HG03175 (cell line): Measurements from ENCODE around the gene LRRK1.

Experiments used
- ATAC-seq: cut with Tn5 transposase; IDR thresholded peaks from one replicate; pipeline ENCODE4 v1.9.1; 2021; ENCODE audit warnings: mild to moderate bottlenecking, moderate library complexity; ENCODE audit not compliant: unreplicated experiment

Gene LRRK1

DNA sequence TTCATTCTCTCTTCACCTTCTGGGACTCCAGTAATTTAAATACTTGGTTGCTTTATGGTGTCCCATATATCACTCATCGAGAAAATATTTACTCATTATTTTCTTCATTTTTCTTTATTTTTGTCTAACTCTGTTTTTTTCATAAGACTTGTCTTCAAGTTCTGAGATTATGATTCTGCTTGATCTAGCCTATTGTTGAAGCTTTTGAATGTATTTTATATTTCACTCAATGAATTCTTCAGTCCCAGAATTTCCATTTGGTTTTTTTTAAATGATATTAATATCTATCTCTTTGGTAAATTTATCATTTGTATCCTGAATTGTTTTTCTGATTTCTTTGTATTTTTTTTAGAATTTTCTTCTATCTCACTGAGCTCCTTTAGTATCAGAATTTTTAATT is 117.0 kb downstream of the LRRK1 start:
- no peak for ATAC-seq

DNA sequence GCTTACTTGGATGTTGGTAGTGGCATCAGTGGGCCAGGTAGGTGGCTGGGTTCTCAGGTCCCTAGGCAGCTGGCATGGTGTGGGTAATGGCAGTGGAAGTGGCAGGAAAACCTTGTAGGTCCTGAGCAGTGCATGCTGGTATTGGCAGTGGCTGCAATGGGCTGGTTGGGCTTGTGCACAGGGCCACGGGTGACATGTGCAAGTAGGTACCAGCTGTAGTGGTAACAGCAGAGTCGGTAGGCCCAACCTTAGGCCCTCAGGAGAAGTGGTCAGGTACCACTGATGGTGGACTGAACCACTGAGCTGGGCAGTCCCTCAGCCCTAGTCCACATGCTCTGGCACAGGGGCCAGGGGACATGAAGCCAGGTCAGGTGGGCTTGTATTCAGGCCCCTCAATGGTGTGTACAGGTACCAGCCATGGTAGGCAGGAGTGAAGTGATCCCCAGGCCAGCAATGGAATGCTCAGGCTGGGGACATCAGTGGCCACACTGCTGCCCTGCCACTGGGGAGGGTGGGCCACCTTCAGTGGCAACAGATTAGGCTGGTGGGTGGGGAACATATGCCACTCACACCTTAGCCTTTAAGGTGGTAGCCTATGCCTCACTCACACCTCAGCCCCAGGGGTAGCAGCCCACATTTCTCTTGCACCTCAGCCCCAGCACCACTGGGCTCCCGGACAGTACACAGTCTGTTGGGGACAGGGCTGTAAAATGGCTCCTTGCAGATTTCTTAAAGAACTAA is 118.1 kb downstream of the LRRK1 start:
- no peak for ATAC-seq

DNA sequence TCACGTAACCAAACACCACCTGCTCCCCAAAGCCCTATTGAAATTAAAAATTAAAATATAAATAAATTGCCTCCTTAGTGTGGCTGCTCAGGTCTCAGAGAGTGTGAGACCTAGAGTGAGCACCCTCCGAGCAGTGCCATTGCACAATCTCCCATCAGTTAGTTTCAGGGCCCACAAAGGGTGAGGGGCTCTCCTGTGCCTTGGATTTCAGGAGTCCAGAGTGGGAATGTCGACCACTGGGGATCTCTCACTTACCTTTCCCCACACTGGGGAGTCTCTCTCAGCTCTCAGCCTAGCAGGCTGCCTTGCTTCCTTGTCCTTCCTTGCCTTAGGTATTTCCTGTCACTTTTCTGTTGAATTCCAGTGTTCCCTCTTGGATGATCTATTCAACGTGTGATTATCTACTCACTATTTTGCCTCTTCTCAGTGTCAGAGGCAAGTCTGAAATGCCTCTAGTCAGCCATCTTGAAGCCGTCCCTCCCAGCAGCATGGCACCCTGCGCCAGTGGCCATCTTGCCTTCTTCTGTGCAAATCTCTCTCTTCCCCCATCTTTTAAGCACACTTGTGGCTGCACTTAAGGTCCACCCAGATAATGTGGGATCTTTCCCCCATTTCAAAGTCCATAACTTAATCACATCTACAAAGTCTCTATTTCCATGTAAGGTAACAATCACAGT is 119.3 kb downstream of the LRRK1 start:
- no peak for ATAC-seq

DNA sequence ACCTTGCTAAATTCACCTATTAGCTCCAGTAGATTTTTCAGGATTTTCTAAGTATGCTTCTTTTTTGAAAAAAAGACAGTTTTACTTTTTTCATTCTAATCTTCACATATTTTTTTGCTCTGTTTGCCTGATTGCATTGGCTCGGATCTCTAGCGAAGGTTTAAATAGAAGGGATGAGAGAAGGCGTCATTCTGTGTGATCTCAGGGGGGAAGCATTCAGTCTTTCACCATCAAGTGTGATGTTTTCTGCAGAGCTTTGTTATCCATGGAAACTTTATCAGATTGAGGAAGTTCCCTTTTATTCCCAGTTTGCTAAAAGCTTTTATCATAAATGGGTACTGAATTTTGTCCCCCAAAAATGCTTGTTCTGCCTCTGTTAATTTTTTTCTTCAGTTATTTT is 120.3 kb downstream of the LRRK1 start:
- no peak for ATAC-seq

DNA sequence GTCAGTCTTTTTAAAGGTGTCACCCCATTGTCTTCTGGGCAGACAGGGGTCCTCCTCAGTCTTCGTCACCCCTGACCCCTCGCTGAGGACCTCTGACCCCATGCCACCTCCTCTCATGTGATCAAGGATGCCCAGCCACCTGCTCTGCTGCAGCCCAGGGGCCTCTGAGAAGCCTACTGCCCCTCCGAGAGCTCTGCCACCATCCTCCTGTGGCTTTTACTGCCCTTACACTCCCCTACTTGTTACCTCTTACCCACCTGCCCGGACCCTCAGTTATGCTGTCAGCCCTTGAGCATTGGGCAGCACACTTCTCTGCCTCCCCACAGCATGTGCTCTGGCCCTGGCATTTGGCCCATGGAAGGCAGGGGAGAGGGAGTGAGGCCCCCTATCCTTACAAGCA is 123.2 kb downstream of the LRRK1 start:
- no peak for ATAC-seq

DNA sequence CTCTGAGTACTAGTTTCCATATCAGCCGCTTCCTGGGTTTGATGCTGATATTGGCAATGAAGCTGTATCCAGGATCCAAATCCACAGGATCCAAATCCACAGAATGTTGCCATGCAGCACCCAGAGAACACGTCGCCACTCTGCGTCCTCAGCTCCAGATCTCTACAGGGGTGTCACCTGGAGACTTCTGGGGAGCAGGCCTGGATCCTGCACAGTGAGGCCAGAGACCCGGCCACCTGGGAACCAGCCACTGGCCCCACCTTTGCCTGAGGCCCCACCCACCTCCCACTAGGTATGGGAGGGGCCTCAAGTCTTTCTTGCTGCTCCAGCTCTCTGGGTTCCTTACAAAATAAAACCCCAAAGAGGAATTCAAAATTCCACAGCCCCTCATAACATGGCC is 123.9 kb downstream of the LRRK1 start:
- ATAC-seq, result no peak

DNA sequence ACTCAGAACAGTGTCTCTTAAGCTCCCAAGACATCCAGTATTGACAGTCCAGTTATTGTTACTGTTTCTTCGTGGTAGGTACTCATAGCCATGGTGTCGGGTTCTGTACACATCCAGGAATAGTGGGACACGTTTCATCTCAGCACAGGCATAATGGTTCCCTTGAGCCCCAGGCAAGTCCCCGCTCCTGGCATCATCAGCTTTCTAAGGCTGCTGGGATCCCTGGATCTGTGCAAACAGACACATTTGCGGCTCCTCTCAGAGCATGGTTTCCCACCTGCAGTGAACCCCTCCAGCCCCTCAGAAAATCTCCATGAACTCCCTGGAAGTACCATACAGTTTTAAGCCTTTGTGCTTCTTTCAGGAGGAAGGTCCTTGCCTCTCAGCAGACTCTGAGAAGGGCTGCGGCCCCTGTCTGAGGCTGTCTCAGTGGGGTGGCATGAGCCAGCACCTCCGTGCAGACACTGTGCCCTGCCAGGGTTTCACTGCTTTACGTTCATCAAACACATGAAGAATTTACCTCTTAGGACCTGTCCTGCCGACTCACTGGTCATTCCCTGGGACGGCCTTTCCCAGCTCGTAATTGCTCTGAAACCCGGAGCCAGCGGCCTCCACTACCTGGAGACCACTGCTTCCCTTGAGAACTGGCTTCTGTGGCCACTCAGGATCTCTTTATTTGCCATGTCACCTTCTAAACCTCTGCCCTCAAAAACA is 124.9 kb downstream of the LRRK1 start:
- ATAC-seq, result no peak

DNA sequence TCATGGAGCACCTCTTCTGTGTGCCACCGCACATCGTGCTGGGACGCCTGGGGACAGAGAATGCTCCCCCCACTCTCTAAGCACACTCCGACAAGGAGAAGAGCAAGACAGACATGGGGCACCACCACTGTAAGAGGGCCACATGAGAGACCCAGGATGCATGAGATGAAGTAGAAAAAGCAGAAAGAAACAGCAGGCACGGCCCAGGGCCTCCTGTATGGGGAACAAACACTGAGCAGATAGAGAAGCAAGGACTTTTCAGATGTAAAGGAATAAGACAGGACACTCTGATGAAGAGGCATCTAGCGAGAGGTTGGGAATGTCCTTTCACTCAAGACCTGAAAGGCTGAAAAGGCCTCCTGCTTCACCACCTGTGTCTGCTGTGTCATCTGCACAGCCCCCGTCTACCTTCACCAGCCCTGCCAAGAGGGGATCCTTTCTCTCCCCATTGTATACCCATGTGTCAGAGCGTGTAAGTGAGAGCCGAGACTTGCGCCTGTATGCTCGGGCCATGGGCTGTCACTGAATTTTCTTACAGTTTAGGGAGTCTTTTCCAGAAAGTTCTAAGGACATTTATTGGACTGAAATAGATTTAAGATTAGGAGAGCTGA is 125.6 kb downstream of the LRRK1 start:
- ATAC-seq, result no peak

DNA sequence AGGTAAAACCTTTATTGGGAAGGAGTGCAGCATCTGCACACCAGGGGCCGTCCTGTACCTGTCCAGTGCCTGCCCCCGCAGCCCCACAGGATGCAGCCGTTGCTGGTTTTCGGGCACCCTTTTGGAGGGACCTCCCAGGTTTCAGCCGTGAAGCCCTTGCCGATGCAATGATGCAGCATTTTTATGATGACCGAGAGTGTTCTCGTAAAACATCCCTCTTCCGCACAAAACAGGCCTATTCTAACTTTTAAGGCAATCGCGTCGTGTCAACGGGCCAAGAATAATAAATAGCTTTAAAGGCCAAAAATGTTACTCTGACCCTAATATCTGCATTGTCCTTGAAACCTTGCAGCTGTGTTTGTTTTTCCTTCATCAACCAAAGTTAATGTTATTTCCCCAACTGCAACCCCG is 126.1 kb downstream of the LRRK1 start:
- no peak for ATAC-seq

DNA sequence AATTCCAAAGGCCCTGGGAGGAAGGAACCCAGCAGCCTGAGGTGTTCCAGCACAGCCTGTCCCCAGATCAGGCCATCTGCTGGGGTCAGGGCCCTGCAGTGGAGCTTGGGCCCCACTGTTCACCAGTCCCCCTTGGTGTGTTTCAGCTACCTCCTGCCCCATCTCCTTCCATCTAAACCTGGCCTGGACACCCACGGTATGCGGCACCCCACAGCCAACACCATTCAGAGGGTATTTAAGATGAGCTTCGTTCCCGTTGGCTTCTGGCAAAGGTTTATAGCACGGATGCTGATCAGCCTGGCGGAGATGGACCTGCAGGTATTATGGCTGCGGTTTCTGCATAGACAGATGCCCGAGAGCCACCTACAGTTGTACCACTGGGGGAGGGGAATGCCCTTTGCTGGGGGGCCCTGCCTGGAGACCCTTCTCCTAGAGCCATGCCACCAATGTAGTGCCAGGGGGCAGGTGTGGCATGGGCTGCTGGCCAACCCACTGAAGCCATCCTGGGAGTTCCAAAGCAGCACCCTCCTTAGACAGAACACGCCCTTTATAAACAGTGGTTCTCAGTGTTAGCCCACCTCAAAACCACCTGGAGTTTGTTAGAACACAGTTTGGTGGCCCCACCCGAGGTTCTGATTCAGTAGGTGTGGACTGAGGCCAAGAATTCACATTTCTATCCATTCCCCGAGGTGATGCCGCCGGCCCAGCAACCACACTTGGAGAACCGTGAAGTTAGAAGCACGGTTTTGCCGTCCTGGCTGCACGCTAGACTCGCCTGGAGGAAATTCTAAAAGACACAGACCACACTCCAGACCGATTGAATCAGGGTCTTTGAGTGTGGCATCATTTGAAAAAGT is 126.9 kb downstream of the LRRK1 start:
- no peak for ATAC-seq

DNA sequence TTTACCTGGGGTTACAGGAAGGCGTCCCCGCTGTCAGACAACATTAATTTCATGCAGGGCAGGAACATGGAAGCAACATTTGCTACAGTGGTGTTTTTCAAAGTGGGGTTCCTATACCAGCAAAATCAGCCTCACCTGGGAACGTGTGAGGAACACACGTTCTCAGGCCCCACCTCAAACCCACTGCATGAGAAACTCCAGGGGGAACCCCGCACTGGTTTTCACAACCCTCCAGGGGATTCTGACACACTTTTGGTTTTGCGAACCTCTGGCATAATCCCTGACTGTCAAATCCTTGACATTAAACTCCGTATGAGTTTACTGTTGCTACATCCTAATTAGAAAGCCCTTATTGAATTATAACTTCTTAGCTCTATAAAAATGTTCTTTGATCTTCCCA is 127.7 kb downstream of the LRRK1 start:
- no peak for ATAC-seq

DNA sequence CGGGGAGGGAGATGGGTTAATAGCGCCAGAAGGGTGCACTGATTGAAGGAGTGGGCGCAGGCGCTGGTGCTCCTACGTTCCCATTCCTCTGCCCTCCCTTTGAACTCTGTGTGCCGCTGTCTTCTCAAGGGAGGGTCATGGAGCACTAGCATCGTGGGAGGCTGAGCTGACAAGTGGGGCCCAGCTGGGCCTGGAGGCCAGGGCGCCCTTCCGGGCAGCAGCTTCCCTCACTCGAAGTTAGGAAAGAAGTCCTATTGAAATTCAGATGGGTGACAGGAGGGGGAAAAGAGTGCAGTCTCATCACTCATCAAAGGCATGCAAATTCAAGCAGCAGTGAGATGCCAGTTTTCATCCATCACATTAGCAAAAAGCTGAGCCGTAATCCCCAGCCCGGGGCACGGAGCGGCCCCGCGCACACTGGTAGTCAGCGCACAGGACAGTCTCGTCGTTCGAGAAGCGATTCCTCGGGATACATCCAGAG is 128.2 kb downstream of the LRRK1 start:
- ATAC-seq, result no peak

DNA sequence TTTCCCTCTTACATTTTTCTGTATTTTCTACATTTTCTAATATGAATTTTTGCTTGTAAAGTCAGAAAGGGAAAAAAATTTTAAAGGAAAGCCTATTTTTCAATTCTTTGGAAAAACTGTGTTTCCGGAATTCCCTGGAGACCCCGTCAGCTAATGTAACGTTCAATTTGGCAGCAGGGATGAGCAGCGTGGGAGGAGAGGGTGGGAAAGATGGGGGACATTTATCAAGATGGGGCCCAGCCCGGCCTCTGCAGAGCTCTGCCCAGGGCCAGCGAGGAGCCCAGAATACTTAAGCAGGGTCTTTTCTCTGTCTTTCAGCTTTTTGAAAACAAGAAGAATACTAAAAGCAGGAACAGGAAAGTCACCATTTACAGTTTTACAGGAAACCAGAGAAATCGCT is 129.0 kb downstream of the LRRK1 start:
- no peak for ATAC-seq

DNA sequence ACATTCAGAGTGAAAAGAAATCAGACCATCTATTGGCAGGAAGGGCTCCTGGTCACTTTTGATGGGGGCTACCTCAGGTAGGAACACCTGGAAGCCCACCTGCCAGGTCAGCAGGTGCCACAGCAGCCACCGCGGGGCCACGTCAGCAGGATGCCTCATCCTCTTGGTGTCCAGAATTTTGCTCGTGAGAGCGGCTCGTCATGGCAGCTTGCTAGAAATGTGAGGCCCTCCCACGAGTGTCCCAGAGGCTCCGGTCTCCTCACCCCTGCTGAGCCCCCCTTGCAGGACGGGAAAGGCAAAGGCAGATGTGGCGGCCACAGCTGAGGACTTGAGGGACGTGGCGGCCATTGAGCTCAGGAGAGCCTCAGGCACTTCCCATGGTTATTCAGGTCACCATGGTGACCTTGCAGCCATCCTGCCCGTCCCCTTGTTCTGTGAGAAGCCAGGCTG is 129.4 kb downstream of the LRRK1 start:
- ATAC-seq, result no peak

DNA sequence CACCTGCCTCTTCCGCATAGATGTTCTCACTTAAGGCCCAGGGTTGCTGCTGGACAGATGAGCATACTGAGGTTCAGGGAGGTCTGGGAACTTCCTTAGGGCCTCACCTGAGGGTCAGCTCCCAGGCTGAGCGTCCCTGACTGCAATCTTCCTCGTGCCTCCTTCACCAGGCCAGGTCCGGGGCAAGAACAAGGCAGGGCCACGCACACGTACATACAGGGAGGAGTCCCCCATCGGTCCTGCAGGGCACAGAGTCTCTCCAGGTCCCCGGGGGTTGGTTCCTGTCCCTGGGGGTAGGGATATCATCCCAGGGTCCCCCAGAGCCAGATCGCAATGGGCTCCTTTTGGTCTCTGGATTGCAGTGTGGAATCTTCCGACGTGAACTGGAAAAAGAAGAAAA is 130.1 kb downstream of the LRRK1 start:
- no peak for ATAC-seq

DNA sequence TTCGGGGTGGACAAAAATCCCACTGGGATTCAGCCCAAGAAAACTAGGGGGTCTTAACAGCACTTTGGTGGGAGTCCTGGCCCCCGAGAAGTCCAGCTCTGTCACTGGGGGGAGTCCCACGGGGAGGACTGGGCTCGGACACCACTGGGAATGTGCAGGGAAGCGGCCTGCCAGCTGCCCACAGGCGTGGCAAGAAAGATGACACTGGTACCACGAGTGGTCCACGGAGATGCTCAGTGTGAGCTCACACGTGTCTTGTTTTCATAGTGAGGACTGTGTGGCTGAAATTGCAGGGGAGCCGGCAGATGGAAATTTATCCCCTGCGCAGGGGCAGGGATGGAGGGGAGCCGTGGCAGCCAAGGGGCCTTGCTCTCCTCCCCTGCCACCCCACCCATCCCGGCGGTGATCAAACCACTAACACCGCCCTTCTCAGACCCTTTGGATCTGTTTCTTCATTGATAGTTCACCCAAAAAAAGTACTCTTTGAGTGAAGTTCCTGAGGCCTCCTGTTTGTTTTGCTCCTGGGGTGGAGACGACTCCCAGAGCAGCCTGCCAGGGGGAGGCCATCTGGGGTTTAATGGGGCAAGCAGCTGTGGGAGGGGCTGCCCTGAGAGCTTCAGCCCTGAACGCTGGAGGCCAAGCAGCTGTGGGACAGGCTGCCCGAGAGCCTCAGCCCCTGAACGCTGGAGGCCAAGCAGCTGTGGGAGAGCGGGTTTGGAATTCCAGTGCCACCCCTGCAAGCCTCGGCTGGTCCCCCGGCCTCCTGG is 130.9 kb downstream of the LRRK1 start:
- ATAC-seq, result no peak

DNA sequence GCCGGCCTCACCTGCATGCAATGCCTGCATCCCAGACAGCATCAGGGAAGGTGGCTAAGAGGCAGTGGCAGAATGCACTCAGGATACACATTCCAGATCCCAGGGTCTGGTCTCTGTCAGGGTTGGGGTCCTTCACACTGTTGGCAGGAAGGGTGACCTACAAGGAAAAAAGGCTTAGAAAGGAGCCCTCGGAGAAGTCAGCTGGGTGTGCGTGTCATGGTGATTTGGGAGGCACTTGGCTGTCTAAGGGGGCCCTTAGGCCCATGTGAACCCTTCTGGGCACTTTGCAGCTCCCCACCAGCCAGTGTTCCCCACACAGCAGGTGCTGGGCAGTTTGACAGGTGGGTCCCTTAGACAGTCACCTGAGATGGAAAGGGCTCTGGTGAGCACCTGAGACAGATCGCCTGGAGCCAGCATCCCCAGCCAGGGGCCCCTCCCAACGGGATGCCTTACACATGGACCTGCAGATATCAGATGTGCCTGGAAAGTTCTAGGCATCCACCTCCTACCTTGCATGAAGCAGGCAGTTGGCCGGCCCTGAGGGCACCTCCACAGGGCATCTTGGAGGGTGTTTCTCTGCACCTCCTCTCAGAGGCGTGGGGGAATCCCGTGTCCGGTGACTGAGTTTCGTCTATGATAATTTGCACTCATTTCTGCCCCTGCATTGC is 131.6 kb downstream of the LRRK1 start:
- no peak for ATAC-seq

DNA sequence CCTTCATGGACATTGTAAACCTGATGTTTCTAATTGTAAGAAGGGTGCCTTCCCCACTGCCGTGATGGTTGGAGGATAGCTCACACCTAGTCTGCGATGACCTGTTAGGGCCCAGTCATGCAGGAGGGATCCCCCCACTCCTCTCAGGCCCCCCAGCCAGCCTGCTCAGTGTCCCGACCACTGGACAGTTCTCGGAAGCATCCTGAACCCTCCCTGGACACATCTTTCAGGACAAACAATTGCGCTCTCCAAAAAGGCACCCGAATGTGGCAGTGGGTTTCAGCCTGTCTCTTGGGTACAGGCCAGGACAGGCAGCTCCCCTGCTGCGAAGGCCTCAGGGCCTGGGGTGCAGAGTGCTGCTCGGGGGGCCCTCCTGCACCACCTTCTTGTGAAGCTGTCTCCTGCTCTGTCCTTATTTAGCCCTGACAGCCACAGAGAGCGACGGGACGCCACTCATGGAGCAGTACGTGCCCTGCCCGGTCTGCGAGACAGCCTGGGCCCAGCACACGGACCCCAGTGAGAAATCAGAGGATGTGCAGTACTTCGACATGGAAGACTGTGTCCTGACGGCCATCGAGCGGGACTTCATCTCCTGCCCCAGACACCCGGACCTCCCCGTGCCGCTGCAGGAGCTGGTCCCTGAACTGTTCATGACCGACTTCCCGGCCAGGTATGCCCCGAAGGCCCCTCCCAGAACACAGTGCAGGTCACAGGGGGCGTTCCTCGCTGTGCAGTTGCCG is 132.3 kb downstream of the LRRK1 start:
- ATAC-seq, result no peak
